ENCODE results near the gene ILKAP.
"Not testable (repeated sequence)": the region's sequence is repeated elsewhere in the genome, so short reads cannot be mapped to it uniquely, and the experiment has no call there.

Gene ILKAP

GRCh38 chr2:238187618-238188548, 15.6 kb downstream of the ILKAP start:
- DNase-seq, result no peak

DNA sequence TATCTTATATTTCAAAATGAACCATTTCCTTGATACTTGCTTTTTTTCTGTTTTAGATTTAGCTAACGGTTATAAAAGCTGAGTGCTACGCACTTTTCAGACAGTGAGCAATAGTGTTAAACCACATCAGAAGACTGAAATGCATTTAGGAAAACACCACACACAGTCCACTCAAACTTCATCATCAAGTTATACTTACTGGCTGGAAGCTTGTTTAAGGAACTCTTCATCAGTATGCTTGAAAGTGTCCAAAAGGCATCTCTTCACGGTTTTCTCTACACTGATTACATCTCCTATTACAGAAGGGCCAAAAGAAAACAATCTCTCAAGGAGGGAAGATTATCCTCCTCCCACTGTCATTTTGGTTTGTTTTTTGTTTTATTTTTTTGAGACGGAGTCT, 19.7 kb downstream of the ILKAP start:
- DNase-seq, result no peak

DNA sequence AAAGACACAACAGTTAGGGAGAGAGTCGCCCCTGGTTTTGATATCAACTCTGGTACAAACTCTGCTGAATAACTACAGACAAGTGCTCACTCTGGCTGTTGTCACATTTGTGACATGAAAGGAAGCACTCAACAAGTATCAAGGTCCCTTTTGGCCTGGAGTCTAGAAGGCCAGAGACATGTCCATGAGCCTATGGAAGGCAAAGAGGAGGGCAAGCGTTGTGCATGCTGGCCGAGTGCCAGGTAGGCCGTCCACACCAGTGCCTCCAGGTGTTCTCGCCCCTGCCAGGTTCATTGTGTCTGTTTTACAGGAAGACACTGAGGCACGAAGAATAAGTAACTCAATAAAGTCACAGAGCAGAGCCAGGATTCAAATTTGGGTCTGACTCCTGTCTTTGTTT, 21.1 kb downstream of the ILKAP start:
- no peak for DNase-seq

GRCh38 chr2:238180554-238180953, 22.9 kb downstream of the ILKAP start:
- DNase-seq, result no peak

- no peak for DNase-seq
Measured at GRCh38 chr2:238176613-238177012, 26.9 kb downstream of the ILKAP start.

GRCh38 chr2:238174701-238175100, 28.8 kb downstream of the ILKAP start:
- DNase-seq, result no peak

- no peak for DNase-seq
Measured at GRCh38 chr2:238174291-238174690, 29.2 kb downstream of the ILKAP start.

DNA sequence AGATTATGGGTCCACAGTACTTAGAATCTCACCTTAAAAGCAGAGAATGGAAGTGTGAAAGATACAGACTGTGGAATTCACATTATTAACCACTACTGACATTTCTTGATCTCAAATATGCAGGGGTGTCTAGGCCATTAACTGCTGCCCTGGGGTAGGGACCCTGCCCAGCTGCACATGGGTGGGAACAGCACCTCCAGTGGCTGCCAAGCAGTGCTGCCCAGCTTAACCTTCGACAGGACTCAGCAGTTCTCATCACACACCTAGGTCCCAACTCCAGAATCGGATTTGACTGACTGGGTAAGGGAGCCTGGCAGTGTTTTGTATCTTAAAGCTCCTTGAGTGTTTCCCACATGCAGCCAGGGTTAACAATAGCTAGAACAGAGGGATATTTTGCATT, 29.8 kb downstream of the ILKAP start:
- no peak for DNase-seq

GRCh38 chr2:238172439-238172838, 31.1 kb downstream of the ILKAP start:
- no peak for DNase-seq

DNA sequence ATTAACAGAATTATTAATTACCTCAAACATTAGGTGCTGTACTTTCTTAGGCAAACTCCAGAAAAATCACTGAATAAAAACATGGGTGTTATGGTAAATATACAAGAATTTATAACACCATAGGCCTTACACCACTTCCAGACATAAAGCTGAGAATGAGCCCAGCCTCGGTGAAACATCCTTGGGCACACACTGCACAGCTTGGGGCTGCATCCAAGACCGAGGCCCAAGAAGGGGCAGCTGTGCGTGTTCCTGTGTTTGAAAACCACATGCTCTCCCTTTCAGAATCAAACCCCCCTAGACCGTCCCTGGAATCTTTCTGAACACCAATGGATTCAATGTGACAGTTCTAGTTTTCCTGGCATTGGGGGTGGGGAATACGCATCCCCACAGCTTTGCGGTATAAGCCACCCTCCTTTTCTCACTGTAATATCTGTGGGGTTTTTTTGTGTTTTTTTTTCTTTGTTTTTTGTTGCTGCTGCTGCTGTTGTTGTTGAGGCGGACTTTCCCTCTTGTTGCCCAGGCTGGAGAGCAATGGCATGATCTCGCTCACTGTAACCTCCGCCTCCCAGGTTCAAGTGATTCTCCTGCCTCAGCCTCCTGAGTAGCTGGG, 31.8 kb downstream of the ILKAP start:
- DNase-seq, result no peak

GRCh38 chr2:238171072-238171431, 32.4 kb downstream of the ILKAP start:
- DNase-seq, result not testable (repeated sequence)

DNA sequence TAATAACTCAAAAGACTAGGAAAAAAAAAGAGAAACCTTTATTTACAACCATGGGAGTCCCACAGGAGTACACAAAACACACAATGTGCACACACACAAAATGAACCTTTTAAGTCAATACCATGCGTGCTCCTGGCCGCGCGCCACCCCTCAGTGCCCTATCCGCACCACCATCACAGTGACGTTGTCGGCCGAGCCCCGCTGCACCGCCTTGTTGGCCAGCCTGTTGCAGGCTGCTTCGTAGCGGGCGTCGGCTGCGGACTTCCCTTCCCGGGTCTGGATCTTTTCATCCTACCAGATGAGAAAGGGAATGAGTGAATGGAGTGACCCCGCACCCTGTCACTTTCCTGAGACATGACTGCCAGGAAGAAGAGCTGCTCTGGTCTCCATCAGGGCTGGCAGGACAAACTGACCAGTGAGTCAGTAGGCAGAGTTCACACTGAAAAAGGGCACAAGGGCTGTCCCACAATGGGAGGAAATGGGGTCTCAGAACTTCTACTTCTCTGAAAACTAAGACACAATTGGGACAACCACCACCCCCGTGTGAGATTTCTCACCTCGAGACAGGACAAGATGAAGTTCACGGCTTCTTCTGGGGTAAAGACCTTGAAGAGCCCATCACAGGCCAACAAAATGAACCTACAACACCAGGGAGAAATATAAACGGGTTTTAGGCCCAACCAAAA, 33.0 kb downstream of the ILKAP start:
- no peak for DNase-seq

- no peak for DNase-seq
Measured at GRCh38 chr2:238169708-238170251, 33.7 kb downstream of the ILKAP start.

DNA sequence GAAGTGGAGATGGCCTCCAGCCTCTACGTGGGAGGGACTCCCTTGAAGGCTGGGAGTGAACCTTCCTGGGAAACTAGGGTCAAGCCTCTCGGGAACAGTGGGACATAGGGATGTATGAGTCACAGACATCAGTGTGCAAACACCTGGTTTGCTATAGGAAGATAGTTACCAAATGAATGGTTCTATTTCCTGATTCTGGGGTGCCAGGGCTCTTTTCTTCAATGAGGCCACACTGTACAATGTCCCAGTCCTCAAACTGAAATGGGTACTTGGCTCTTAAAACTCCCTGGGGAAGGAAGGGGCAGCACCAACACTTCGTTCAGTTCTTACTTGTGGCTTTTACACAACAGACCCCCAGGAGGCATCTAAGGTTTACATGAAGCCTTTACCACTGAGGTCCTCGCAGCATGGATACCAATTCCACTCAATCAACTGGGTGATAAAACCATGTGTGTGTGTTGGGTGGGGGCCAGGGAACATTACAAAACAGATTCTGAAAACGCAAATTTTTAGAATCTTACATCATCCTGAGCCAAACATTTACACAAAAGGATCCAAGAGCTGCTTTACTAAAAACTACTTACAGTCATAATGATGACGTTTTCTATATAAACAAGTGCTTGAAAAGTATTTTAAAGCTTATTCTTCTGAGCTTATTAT, 34.3 kb downstream of the ILKAP start:
- DNase-seq, result no peak

DNA sequence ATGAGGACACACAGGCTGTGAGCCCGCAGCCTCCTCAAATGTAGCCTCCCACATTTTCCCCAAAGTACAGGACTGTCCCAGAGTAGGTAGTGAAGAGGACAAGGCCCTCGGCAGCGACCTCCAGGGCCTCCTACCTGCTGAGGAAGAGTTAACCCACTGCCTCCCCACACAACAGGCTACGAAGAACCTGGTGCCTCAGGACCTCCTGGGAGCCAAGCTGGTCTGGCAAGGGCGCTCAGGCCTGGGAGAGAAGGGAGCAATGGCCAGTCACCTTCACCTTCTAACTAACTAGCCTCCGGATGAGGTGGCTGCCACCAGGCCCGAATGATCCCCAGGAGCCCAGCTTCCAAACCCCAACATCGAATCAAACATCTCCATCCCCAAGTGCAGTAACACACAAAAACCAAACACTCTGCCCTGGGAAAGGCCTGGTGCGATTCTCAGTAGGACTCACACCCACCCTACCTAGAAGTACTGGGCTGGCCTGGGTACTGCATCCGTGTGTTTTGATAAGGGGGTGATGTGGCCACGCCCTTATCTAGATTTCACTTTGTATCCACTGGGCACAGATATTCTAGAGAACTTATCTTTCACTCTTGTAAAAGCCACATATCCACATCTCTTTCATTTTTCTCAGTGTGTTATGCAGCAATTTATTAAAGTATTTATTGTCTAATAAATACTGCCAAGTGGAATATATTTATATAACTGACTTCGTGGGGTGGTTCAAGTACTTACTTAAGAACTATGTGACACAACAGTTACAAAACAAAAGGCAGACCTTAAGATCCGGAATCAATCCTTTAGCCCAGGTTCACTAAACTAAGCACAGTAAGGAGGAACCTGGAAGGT, 35.1 kb downstream of the ILKAP start:
- no peak for DNase-seq

DNA sequence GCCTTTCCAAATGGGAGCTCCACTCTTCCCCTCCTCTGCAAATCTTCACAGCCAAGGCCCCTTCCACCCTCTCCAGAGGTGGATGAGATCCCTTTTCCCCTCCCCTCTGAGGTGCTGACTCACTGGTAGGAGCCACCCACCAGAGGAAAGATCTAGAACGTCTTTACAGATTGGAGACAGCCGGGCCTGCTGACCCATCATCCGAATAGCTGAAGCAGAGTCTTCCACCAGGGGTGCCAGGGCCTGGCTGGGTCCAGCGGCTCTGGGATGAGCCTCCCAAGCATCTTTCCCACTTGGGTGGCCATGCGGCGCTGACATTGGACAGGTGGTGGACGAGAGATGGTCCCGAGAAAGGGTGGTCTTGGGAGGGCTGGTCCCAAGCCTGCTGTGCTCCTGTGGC, 35.7 kb downstream of the ILKAP start:
- no peak for DNase-seq

GRCh38 chr2:238167344-238167715, 36.2 kb downstream of the ILKAP start:
- no peak for DNase-seq

- DNase-seq, result no peak
Measured at GRCh38 chr2:238166391-238167343, 36.8 kb downstream of the ILKAP start.

- no peak for DNase-seq
Measured at GRCh38 chr2:238165288-238165921, 38.1 kb downstream of the ILKAP start.

- no peak for DNase-seq
Measured at GRCh38 chr2:238164906-238165287, 38.6 kb downstream of the ILKAP start.

Measured in activated CD4-positive, alpha-beta T cell treated with anti-CD3 and anti-CD28 coated beads, Interleukin-2, amount 50 U/mL, for 4 hours (primary cell).